Glutamatergic neuron (in vitro differentiated cells): Measurements from ENCODE around the gene LIPC. TPM values are rescaled to one million over a fixed set of nuclear protein-coding genes. Genes with fewer than 3 reads are reported as not detected.

ENCODE experiments used
- DNase-seq: peaks from one replicate; pipeline ENCODE4 v3.0.0; 2022
- H3K27ac Mint-ChIP-seq: one replicate; pipeline ENCODE4 v1.8.0; 2020; ENCODE audit warnings: mild to moderate bottlenecking, mixed read lengths, inconsistent platforms; ENCODE audit not compliant: unreplicated experiment
- H3K27me3 Mint-ChIP-seq: one replicate; pipeline ENCODE4 v1.8.0; 2020; ENCODE audit warnings: mild to moderate bottlenecking, moderate library complexity, mixed read lengths, inconsistent platforms; ENCODE audit not compliant: unreplicated experiment
- H3K36me3 Mint-ChIP-seq: one replicate; pipeline ENCODE4 v1.8.0; 2020; ENCODE audit warnings: mild to moderate bottlenecking, mixed read lengths, inconsistent platforms; ENCODE audit not compliant: unreplicated experiment
- H3K4me1 Mint-ChIP-seq: one replicate; pipeline ENCODE4 v1.8.0; 2020; ENCODE audit warnings: mild to moderate bottlenecking, low read depth, mixed read lengths, inconsistent platforms; ENCODE audit not compliant: unreplicated experiment
- H3K4me3 Mint-ChIP-seq: one replicate; pipeline ENCODE4 v1.8.0; 2020; ENCODE audit warnings: mild to moderate bottlenecking, mixed read lengths, inconsistent platforms; ENCODE audit not compliant: unreplicated experiment
- H3K9me3 Mint-ChIP-seq: one replicate; pipeline ENCODE4 v1.8.0; 2020; ENCODE audit warnings: mild to moderate bottlenecking, moderate library complexity, mixed read lengths, inconsistent platforms; ENCODE audit not compliant: unreplicated experiment
- CTCF ChIP-seq: fragments of 200-600 bp; sonication (generic); IDR thresholded peaks from one replicate; pipeline ENCODE4 v1.5.0; 2021; ENCODE audit not compliant: partially characterized antibody, unreplicated experiment
- total RNA-seq: library from RNA; stranded (reverse); fragmentation: NEBNext Ultra II Directional; extraction: Animal tissue kit (Norgen Biotek cat#: 25700); gene quantifications from one replicate; pipeline ENCODE4 v1.2.1, GENCODE V29; 2021; ENCODE audit not compliant: unreplicated experiment

The LIPC gene
- total RNA-seq, 1 donor from 2014 or later: not detected

- no peak for TF ChIP-seq CTCF
- no peak for DNase-seq
- Mint-ChIP-seq H3K4me1 (peaks cover 20% of the 10 kb centered on the region), H3K4me3 (no peak overlapping the region), H3K27me3 (peaks cover 4% of the 10 kb centered on the region), H3K27ac (peak overlapping the region; percentile 1), H3K9me3 (no peaks in the 10 kb centered on the region), H3K36me3 (no peaks in the 10 kb centered on the region)
These were observed 8.5 kb downstream of the LIPC start for GRCh38 chr15:58440158-58440910.

GRCh38 chr15:58440922-58441321 lies 9.1 kb downstream of the LIPC start:
- Mint-ChIP-seq H3K9me3 (no peaks in the 10 kb centered on the region), H3K27me3 (peaks cover 4% of the 10 kb centered on the region), H3K27ac (peak overlapping the region; percentile 1), H3K4me3 (no peak overlapping the region), H3K36me3 (no peaks in the 10 kb centered on the region), H3K4me1 (peaks cover 20% of the 10 kb centered on the region)
- no peak for DNase-seq
- no peak for TF ChIP-seq CTCF

- DNase-seq: no peak
- Mint-ChIP-seq H3K4me1 (peaks cover 20% of the 10 kb centered on the region), H3K9me3 (no peaks in the 10 kb centered on the region), H3K4me3 (no peak overlapping the region), H3K27ac (no peak overlapping the region), H3K36me3 (no peaks in the 10 kb centered on the region), H3K27me3 (peaks cover 3% of the 10 kb centered on the region)
- no peak for TF ChIP-seq CTCF
These were observed 9.7 kb downstream of the LIPC start for GRCh38 chr15:58441376-58442070.

- peaks cover 2% of the 10 kb centered on the region for H3K27me3 Mint-ChIP-seq
- no peaks in the 10 kb centered on the region for H3K9me3 Mint-ChIP-seq
- peaks cover 20% of the 10 kb centered on the region for H3K4me1 Mint-ChIP-seq
- no peak overlapping the region for H3K4me3 Mint-ChIP-seq
- no peak for TF ChIP-seq CTCF
- no peak for DNase-seq
- no peaks in the 10 kb centered on the region for H3K36me3 Mint-ChIP-seq
- H3K27ac Mint-ChIP-seq: no peak overlapping the region
These were observed 10.3 kb downstream of the LIPC start for GRCh38 chr15:58442122-58442521.

- peaks cover 20% of the 10 kb centered on the region for H3K4me1 Mint-ChIP-seq
- no peak overlapping the region for H3K27ac Mint-ChIP-seq
- TF ChIP-seq CTCF: no peak
- no peaks in the 10 kb centered on the region for H3K9me3 Mint-ChIP-seq
- peaks cover 2% of the 10 kb centered on the region for H3K27me3 Mint-ChIP-seq
- H3K4me3 Mint-ChIP-seq: no peak overlapping the region
- DNase-seq: no peak
- H3K36me3 Mint-ChIP-seq: no peaks in the 10 kb centered on the region
These were observed 11.5 kb downstream of the LIPC start for GRCh38 chr15:58443308-58443707.
